Cardiac fibroblast (primary cell): ENCODE data around the gene PTPRH.
A peak's percentile ranks its signal among the peaks of the same experiment; 100 is the strongest.

Experiments used
- DNase-seq, 2 donors: peaks; one replicate each; pipeline versions ENCODE4 v3.0.0 to v3.0.0-alpha.2; 2010; ENCODE audit warnings: low read depth in 2 of 2
- H3K4me3 ChIP-seq, 2 donors: replicated peaks in 1 of 2; 1 replicate in 1 of 2; 2 replicates in 1 of 2; pipeline ENCODE4 v1.5.1; 2011; ENCODE audit warnings: low read depth in 2 of 2, low read length in 2 of 2, mild to moderate bottlenecking in 2 of 2, moderate library complexity in 1 of 2
- CTCF ChIP-seq: IDR thresholded peaks from one replicate; pipeline ENCODE4 v1.5.1; 2011; ENCODE audit warnings: low read depth, mild to moderate bottlenecking, low read length, inconsistent platforms

The PTPRH gene

GRCh38 chr19:55208880-55209692, at the start of gene PTPRH:
Gene PTPRH, minus strand, starts transcription at chr19:55209501. Its CDS starts 68 bp downstream, at chr19:55209433.
- no peak for TF ChIP-seq CTCF
- no peak within 1 kb of the TSS for H3K4me3 ChIP-seq
- DNase-seq = no peak

- no peak for DNase-seq
- H3K4me3 ChIP-seq = peak overlapping the region; percentile 81 to 91
- no peak for TF ChIP-seq CTCF
Measured at GRCh38 chr19:55258476-55258827, 49.2 kb upstream of the PTPRH start.

GRCh38 chr19:55257461-55258420, 48.4 kb upstream of the PTPRH start:
- H3K4me3 ChIP-seq = peak overlapping the region; percentile 81 to 91
- DNase-seq = peak in 1 of 2 donors; percentile 21
- no peak for TF ChIP-seq CTCF

GRCh38 chr19:55256562-55257460, 47.5 kb upstream of the PTPRH start:
- DNase-seq = no peak
- H3K4me3 ChIP-seq = peak overlapping the region; percentile 81 to 91
- TF ChIP-seq CTCF = no peak

GRCh38 chr19:55255618-55256423, 46.5 kb upstream of the PTPRH start:
- H3K4me3 ChIP-seq = no peak overlapping the region
- peak in 1 of 2 donors; percentile 46 for DNase-seq
- TF ChIP-seq CTCF = no peak
